Adipocyte (in vitro differentiated cells): ENCODE results near the gene KRTAP3-3.
"Not testable (repeated sequence)": the region's sequence is repeated elsewhere in the genome, so short reads cannot be mapped to it uniquely, and the experiment has no call there.

ENCODE experiments used
- DNase-seq: peaks from one replicate; pipeline ENCODE4 v3.0.0-alpha.2; 2015; ENCODE audit warnings: low read depth
- H3K27me3 ChIP-seq: replicated peaks from 2 replicates; pipeline ENCODE4 v1.7.0; 2013; ENCODE audit warnings: mild to moderate bottlenecking, low read length, moderate library complexity; ENCODE audit not compliant: control insufficient read depth, insufficient read depth
- H3K36me3 ChIP-seq: 2 replicates; pipeline ENCODE4 v1.7.0; 2013; ENCODE audit warnings: low read length, mild to moderate bottlenecking, moderate library complexity; ENCODE audit not compliant: control insufficient read depth, insufficient read depth, severe bottlenecking
- H3K4me1 ChIP-seq: 2 replicates; pipeline ENCODE4 v1.7.0; 2013; ENCODE audit warnings: mild to moderate bottlenecking, low read length, moderate library complexity; ENCODE audit not compliant: control insufficient read depth, insufficient read depth
- H3K4me3 ChIP-seq: 2 replicates; pipeline ENCODE4 v1.7.0; 2013; ENCODE audit warnings: mild to moderate bottlenecking, low read length, moderate library complexity
- H3K9ac ChIP-seq: 2 replicates; pipeline ENCODE4 v1.7.0; 2013; ENCODE audit warnings: mild to moderate bottlenecking, low read length, moderate library complexity
- H3K9me3 ChIP-seq: 2 replicates; pipeline ENCODE4 v1.7.0; 2013; ENCODE audit warnings: mild to moderate bottlenecking, low read length, moderate library complexity; ENCODE audit not compliant: control insufficient read depth

KRTAP3-3 gene

GRCh38 chr17:40993839-40994238 lies at the start of gene KRTAP3-3:
TSS of gene KRTAP3-3 (minus strand) at chr17:40994164. CDS start at chr17:40994097, 67 bp downstream.
- DNase-seq = no peak

GRCh38 chr17:41042953-41043352 lies 49.0 kb upstream of the KRTAP3-3 start:
- DNase-seq = no peak
- H3K27me3 ChIP-seq = no peaks in the 10 kb centered on the region
- H3K9me3 ChIP-seq = peaks cover 2% of the 10 kb centered on the region
- no peak overlapping the region for H3K9ac ChIP-seq
- no peak overlapping the region for H3K4me3 ChIP-seq
- H3K36me3 ChIP-seq = no peaks in the 10 kb centered on the region
- H3K4me1 ChIP-seq = no peaks in the 10 kb centered on the region

More at GRCh38 chr17:40993839-40994238, at the start of gene KRTAP3-3:
- H3K4me3 ChIP-seq = no peak within 1 kb of the TSS
- no peaks in the 10 kb centered on the region for H3K4me1 ChIP-seq
- H3K27me3 ChIP-seq = peaks cover 3% of the 10 kb centered on the region
- no peak within 1 kb of the TSS for H3K9ac ChIP-seq
- H3K9me3 ChIP-seq = no peaks in the 10 kb centered on the region
- H3K36me3 ChIP-seq = no peaks in the 10 kb centered on the region

GRCh38 chr17:41040783-41041571 lies 47.0 kb upstream of the KRTAP3-3 start, which contains the start of gene KRTAP1-1:
TSS of gene KRTAP1-1 (minus strand) at chr17:41041450. CDS start at chr17:41041397, 53 bp downstream.
- not testable (repeated sequence) for H3K4me3 ChIP-seq, H3K9ac ChIP-seq, H3K4me1 ChIP-seq, H3K36me3 ChIP-seq, DNase-seq, H3K9me3 ChIP-seq, H3K27me3 ChIP-seq

GRCh38 chr17:41037853-41038350 lies 43.9 kb upstream of the KRTAP3-3 start:
- no peak overlapping the region for H3K4me3 ChIP-seq

GRCh38 chr17:41034346-41034935 lies 40.5 kb upstream of the KRTAP3-3 start, which contains the start of gene KRTAP1-3:
TSS of gene KRTAP1-3 (minus strand) at chr17:41034874. CDS start at chr17:41034821, 53 bp downstream.
- not testable (repeated sequence) for DNase-seq, H3K4me3 ChIP-seq, H3K4me1 ChIP-seq, H3K36me3 ChIP-seq, H3K9ac ChIP-seq, H3K9me3 ChIP-seq, H3K27me3 ChIP-seq

More at GRCh38 chr17:41037853-41038350, 43.9 kb upstream of the KRTAP3-3 start:
- peaks cover under 1% of the 10 kb centered on the region for H3K9me3 ChIP-seq
- H3K9ac ChIP-seq = no peak overlapping the region
- no peaks in the 10 kb centered on the region for H3K27me3 ChIP-seq
- no peaks in the 10 kb centered on the region for H3K4me1 ChIP-seq
- DNase-seq = no peak
- no peaks in the 10 kb centered on the region for H3K36me3 ChIP-seq

- DNase-seq = no peak
Observed at GRCh38 chr17:41029633-41030245, 35.8 kb upstream of the KRTAP3-3 start, which contains the start of gene KRTAP1-4. TSS of gene KRTAP1-4 (minus strand) at chr17:41030195. CDS start at chr17:41030078, 117 bp downstream.

GRCh38 chr17:41026715-41027471 lies 32.9 kb upstream of the KRTAP3-3 start, which contains the start of gene KRTAP1-5:
TSS of gene KRTAP1-5 (minus strand) at chr17:41027208. CDS start at chr17:41027155, 53 bp downstream.
- Histone ChIP-seq H3K4me3 (no peak within 1 kb of the TSS), H3K9ac (no peak within 1 kb of the TSS)
- DNase-seq = peak; percentile 84

More at GRCh38 chr17:41029633-41030245, 35.8 kb upstream of the KRTAP3-3 start, which contains the start of gene KRTAP1-4:
- no peak within 1 kb of the TSS for H3K4me3 ChIP-seq
- no peaks in the 10 kb centered on the region for H3K9me3 ChIP-seq
- no peak within 1 kb of the TSS for H3K9ac ChIP-seq
- H3K27me3 ChIP-seq = no peaks in the 10 kb centered on the region
- peaks cover 19% of the 10 kb centered on the region for H3K4me1 ChIP-seq
- H3K36me3 ChIP-seq = no peaks in the 10 kb centered on the region

GRCh38 chr17:41024697-41025096 lies 30.7 kb upstream of the KRTAP3-3 start:
- no peaks in the 10 kb centered on the region for H3K27me3 ChIP-seq
- no peak overlapping the region for H3K9ac ChIP-seq
- H3K4me1 ChIP-seq = peaks cover 22% of the 10 kb centered on the region
- no peak overlapping the region for H3K4me3 ChIP-seq
- DNase-seq = no peak
- H3K36me3 ChIP-seq = no peaks in the 10 kb centered on the region
- peaks cover 5% of the 10 kb centered on the region for H3K9me3 ChIP-seq

More at GRCh38 chr17:41026715-41027471, 32.9 kb upstream of the KRTAP3-3 start, which contains the start of gene KRTAP1-5:
- Histone ChIP-seq H3K4me1 (peaks cover 22% of the 10 kb centered on the region), H3K36me3 (no peaks in the 10 kb centered on the region), H3K9me3 (no peaks in the 10 kb centered on the region), H3K27me3 (no peaks in the 10 kb centered on the region)

- peaks cover 17% of the 10 kb centered on the region for H3K4me1 ChIP-seq
- H3K4me3 ChIP-seq = no peak overlapping the region
- H3K36me3 ChIP-seq = no peaks in the 10 kb centered on the region
- no peak overlapping the region for H3K9ac ChIP-seq
- no peaks in the 10 kb centered on the region for H3K27me3 ChIP-seq
- H3K9me3 ChIP-seq = peaks cover 5% of the 10 kb centered on the region
- DNase-seq = no peak
Observed at GRCh38 chr17:41020336-41020735, 26.4 kb upstream of the KRTAP3-3 start.

GRCh38 chr17:41019415-41019814 lies 25.5 kb upstream of the KRTAP3-3 start:
- no peak for DNase-seq
- Histone ChIP-seq H3K9me3 (peaks cover 5% of the 10 kb centered on the region), H3K27me3 (no peaks in the 10 kb centered on the region), H3K9ac (no peak overlapping the region), H3K36me3 (no peaks in the 10 kb centered on the region), H3K4me3 (no peak overlapping the region), H3K4me1 (peaks cover 14% of the 10 kb centered on the region)
